Measurements from ENCODE around the gene KLHL6.

DNA sequence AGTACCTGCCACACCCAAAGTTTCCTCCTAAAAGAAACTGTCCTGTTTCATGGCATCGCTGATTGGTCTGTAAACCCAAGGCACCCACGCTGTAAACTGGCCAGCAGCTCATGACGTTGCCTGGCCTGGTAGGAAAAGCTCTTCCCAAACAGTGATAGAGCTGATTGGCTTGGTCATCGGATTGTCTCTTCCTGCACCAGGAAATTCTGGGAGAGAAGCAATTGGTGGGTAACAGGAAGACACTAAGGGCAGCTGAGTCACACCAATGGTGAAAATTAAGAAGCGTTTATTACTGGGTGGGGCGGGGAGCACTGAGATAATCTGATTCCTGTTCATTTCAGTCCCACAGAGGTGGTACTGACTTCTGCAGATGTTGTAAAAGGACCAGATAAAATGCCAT lies 31.0 kb downstream of the KLHL6 start:
- TF ChIP-seq, protein P1, sequence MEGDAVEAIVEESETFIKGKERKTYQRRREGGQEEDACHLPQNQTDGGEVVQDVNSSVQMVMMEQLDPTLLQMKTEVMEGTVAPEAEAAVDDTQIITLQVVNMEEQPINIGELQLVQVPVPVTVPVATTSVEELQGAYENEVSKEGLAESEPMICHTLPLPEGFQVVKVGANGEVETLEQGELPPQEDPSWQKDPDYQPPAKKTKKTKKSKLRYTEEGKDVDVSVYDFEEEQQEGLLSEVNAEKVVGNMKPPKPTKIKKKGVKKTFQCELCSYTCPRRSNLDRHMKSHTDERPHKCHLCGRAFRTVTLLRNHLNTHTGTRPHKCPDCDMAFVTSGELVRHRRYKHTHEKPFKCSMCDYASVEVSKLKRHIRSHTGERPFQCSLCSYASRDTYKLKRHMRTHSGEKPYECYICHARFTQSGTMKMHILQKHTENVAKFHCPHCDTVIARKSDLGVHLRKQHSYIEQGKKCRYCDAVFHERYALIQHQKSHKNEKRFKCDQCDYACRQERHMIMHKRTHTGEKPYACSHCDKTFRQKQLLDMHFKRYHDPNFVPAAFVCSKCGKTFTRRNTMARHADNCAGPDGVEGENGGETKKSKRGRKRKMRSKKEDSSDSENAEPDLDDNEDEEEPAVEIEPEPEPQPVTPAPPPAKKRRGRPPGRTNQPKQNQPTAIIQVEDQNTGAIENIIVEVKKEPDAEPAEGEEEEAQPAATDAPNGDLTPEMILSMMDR (IDR thresholded peaks at IDR 0.05; ENCODE audit: insufficient read depth, low read length, poor library complexity, severe bottlenecking): no peak
- TF ChIP-seq EZH2phosphoT487 (conservative IDR thresholded peaks at IDR 0.05; ENCODE audit: low read length): no peak

All from SU-DHL-6 (cell line).